NCI-H2171 treated with DMSO at 0.1 percent for 48 hours (cell line): ENCODE data around the gene TOB2.
"Not testable (repeated sequence)": the region's sequence is repeated elsewhere in the genome, so short reads cannot be mapped to it uniquely, and the experiment has no call there.

Source experiments
- DNase-seq: peaks from one replicate; lab custom pipeline; 2025; lab: John Stamatoyannopoulos, UW

TOB2 gene

GRCh38 chr22:41429232-41429950 is 17.2 kb downstream of the TOB2 start:
- DNase-seq, result peak; percentile 24

DNA sequence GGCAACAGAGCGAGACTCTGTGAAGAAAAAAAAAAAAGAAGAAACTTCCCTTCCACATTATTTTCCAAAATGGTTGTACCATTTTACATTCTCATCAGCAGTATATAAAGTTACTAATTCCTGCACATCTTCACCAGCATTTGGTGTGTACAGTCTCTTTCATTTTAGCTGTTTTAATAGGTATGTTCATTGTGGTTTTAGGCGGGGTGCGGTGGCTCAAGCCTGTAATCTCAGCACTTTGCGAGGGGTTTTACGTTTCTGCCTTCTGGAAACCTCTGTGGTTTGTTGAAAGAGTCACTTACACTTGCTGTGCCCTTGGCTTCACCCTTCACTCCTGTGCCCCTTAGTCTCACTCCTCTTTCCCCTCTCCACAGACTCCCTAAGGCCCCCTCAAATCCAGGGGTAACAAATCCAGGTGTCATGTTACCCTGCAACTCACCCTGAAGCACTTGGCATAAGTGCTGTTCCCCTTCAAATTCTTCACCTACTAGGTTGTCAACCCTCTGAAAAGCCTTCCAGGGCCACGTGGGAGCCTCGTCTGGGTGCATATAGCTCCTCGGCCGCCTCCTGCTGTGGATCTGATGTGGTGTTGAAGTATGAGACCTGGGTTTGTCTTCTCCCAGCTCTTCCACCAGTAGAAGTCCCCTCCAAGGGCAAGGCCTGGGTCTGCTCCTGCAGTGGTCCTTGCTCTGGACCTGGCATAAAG is 20.8 kb downstream of the TOB2 start:
- peak; percentile 38 for DNase-seq

DNA sequence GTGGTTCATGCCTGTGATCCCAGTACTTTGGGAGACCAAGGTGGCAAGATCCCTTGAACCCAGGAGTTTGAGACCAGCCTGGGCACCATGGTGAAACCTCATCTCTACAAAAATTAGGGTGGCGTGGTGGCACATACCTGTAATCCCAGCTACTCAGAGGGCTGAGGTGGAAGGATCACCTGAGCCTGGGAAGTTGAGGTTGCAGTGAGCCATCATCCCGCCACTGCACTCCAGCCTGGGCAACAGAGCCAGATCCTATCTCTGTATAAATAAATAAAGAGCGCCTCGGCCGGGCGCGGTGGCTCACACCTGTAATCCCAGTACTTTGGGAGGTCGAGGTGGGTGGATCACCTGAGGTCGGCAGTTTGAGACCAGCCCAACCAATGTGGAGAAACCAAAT is 27.9 kb downstream of the TOB2 start:
- no peak for DNase-seq

DNA sequence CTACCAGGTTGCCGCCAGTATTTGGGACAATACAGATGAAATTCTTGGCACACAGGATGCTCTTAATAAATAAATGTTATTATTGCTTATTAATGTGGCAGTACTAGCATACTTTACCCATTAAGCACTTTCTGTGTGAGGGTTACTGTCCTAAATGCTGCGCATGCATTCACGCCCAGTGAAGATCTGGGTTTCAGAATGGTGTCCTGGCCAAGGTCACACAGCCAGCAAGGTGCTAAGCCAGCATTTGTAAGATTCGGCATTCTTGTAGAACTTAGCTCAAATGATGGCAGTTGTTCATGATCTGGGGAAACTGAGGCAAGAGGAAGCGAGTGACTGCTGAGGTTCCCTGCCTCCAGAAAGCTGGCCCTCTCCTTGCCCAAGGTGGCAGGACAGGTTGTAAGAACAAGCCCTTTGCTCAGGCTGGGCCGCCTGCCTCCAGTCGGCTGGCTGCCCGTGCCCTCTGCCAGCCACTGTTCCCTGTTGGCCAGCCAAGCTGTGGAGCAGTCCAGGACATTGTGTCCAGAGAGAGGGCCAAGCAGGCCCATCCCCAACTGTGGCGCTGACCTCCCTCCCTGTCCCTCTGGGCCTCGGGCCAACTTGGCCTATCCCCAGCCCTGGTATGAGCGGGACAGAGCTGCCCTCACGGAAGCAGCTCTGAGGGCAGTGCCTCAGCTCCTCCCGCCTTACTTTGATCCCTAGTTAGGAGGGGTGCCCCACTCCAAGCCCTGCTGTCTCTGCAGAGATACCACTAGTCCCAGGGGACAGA is 28.8 kb downstream of the TOB2 start:
- no peak for DNase-seq

GRCh38 chr22:41415554-41415953 is 31.0 kb downstream of the TOB2 start:
- no peak for DNase-seq

- no peak for DNase-seq
Observed at GRCh38 chr22:41411021-41411851, 35.4 kb downstream of the TOB2 start.

- DNase-seq, result no peak
Observed at GRCh38 chr22:41410311-41410751, 36.3 kb downstream of the TOB2 start.

GRCh38 chr22:41408665-41409064 is 37.9 kb downstream of the TOB2 start:
- DNase-seq, result no peak

DNA sequence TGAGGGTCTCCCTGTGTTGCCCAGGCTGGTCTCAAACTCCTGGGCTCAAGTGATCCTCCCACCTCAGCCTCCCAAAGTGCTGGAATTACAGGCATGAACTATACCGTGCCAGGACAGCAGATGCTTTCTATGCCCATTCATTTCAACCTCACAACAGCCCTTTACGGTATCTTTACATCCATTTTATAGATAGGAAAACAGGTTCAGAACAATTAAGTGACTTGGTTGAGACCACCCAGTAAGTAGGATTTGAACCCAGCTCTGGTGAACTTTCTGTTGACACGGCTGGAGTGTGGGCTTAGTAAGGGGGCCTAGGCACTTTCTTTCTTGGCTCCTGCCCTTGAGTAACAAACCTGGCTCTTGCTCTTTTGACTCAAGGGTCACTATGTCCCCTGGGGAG is 39.2 kb downstream of the TOB2 start:
- no peak for DNase-seq

DNA sequence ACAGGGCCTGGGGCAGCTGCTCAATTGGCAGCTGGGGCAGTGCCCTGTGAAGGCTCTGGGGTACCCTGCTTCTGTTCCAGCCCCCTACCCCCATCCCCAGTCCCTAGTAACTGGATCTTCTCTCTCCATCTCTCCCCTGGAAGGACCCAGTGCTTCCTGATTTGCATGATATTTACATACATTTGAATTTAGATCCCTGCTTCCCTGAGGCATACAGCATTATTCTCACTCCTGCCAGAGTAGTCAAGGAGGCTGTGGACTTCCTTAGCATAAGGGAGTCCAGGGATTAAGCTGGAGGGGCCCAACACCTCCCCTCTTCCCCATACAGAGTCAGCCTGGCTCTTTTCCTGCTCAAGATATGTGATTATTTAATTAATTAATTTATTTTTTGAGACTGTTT is 40.2 kb downstream of the TOB2 start:
- no peak for DNase-seq

DNA sequence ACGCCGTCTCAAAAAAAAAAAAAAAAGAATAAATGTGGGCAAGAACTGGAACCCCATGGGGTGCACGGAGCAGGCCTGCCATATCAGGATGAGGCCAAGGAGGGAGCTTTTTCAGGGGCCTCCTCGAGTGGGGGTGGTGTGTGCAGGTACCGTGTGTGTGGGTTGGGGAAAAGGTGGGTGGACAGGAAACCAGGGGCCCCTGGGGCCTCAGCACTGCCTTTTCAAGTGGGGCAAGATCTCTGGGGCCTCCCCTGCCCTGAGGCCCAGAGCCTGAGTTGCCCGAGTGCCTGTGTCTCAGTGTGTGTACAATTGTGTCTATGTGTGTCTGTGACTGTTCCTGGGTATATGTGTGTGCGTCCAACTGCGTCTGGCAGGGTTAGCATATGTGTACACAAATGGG is 41.0 kb downstream of the TOB2 start:
- no peak for DNase-seq

DNA sequence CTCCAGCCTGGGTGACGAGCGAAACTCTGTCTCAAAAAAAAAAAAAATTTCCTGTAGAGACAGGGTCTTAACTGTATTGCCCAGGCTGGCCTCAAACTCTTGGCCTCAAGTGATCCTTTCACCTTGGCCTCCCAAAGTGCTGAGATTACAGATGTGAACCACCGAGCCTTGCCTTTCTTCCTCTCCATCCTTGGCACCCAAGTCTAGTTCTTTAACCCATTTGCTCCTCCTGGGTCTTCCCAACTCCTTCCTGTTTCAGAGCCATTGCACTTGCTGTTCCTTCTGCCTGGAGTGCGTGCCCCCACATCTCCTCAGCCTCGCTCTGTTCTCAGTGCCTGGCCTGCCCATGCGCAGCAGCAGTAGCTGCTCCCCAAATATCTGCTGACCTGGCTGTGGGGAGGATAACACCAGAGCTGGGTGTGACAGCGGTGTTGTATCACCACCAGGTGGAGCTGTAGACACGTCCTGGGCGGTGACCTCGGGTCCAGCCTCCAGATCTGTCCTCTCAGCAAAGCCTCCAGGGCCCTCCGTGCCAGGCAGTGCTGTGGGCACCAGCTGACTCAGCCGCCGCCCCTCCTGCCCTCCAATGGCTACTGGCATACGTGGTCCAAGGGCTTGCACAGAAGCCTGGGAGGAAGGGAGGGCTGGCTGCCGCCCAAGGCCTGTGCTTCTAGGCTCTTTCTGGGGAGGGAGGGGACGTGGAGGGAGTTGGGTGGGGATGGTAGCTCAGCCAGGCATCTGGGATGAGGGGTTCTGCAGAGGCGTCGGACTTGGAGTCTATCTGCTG is 42.9 kb downstream of the TOB2 start:
- peak; percentile 83 for DNase-seq

DNA sequence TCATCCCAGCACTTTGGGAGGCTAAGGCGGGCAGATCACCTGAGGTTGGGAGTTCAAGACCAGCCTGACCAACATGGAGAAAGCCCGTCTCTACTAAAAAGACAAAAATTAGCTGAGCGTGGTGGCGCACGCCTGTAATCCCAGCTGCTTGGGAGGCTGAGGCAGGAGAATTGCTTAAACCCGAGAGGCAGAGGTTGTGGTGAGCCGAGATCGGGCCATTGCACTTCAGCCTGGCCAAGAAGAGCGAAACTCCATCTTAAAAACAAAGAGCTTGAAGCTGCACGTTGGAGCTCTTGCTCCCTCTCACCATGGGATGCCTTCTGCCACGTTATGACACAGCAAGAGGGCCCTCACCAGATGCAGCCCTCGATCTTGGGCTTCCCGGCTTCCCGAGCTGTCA is 43.8 kb downstream of the TOB2 start:
- DNase-seq, result not testable (repeated sequence)

DNA sequence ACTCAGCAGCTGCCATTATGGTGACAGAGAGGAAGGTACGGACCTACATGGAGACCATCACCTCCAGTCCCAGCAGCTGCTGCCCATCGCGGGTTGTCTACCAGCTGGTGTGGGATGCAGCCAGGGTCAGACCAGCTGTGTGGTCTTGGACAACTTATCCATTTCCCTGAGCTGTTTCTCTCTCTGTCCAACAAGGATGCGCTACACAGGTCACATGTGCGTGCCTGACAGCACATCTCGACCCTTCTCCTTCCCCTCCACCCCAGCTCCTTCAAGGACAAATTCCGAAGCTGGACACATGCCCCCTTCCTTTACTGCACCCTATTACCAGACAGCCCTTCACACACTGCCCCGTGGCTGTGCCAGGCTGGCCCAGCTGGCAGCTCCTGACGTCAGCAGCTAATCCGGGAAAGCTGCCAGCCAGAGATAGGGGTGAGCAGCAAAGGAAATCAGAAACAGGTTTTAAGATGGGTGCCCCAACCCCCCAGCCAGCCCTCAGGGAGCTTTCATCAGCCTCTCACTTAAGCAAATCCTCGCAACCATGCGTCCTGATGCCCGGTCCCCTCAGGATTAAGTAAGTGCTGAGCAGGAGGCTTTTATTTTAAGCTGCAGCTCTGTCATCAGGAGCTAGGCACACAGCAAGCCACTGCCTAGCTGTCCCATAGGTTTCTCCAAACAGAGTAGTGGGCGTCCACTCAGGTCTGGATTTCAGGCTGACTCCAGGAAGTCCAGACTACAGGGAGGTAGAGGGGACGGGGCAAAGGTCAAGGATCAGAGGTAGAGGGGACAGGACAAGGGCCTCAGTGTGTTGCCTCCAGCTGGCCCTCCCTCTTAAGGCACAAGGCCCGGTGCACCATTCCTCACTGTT is 44.6 kb downstream of the TOB2 start:
- DNase-seq, result peak; percentile 91

DNA sequence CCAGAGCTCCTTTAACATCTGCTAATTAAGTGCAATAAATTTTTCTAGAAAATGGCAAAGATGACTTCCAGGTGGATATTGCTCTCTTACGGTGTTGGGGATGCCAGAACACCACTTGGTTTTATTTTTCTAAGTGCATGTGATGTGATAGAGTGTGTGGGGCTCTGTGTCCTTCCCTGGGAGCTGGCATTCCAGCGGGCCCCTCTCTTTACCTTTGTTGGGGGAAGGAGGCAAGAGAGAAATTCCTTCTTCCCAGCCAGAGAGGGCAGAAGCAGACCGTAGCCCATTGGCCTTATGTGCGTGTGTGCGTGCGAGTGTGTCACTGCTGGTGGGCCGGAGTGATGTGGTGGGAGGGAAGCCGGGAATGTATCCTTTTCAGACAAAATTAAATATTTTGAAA is 47.7 kb downstream of the TOB2 start:
- DNase-seq, result no peak

- no peak for DNase-seq
Observed at GRCh38 chr22:41397143-41397811, 49.3 kb downstream of the TOB2 start.

- no peak for DNase-seq
Observed at GRCh38 chr22:41395531-41396240, 50.9 kb downstream of the TOB2 start.

GRCh38 chr22:41394012-41394356 is 52.6 kb downstream of the TOB2 start:
- no peak for DNase-seq

DNA sequence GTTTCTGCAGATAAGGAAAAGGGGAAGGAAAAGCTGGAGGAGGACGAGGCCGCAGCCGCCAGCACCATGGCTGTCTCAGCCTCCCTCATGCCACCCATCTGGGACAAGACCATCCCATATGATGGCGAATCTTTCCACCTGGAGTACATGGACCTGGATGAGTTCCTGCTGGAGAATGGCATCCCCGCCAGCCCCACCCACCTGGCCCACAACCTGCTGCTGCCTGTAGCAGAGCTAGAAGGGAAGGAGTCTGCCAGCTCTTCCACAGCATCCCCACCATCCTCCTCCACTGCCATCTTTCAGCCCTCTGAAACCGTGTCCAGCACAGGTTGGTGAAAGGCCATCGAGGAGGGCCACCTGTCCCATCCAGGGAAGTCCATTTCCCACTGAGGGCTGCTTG is 59.3 kb downstream of the TOB2 start:
- no peak for DNase-seq
